HL-60/S4 (cell line): Measurements from ENCODE around the gene TRAM2.

Experiments
- in situ Hi-C: fragments of 300-500 bp; cut with MboI; formaldehyde crosslinking; loops from 2 replicates; pipeline ENCODE4 v1.14.3; 2022; ENCODE audit warnings: low sequenced_read_pairs

Gene TRAM2

GRCh38 chr6:52577022-52577777, at the start of gene TRAM2:
TSS of gene TRAM2 (minus strand) at chr6:52577060. CDS start at chr6:52576915, 145 bp downstream.
- in situ Hi-C loops = no loop called here

GRCh38 chr6:52622810-52623209, 46.0 kb upstream of the TRAM2 start:
- in situ Hi-C loops = no loop called here

GRCh38 chr6:52621631-52622030, 44.8 kb upstream of the TRAM2 start:
- in situ Hi-C loops = no loop called here

- in situ Hi-C loops = no loop called here
Measured at GRCh38 chr6:52620906-52621190, 44.0 kb upstream of the TRAM2 start.

GRCh38 chr6:52620055-52620905, 43.4 kb upstream of the TRAM2 start:
- in situ Hi-C loops = no loop called here

- in situ Hi-C loops = no loop called here
Measured at GRCh38 chr6:52617087-52617486, 40.2 kb upstream of the TRAM2 start.

- in situ Hi-C loops = no loop called here
Measured at GRCh38 chr6:52616059-52616690, 39.3 kb upstream of the TRAM2 start.

- in situ Hi-C loops = no loop called here
Measured at GRCh38 chr6:52612336-52613054, 35.6 kb upstream of the TRAM2 start.

GRCh38 chr6:52611833-52612232, 35.0 kb upstream of the TRAM2 start:
- in situ Hi-C loops = no loop called here

- in situ Hi-C loops = no loop called here
Measured at GRCh38 chr6:52610745-52611355, 34.0 kb upstream of the TRAM2 start.

GRCh38 chr6:52610011-52610410, 33.2 kb upstream of the TRAM2 start:
- in situ Hi-C loops = no loop called here

GRCh38 chr6:52605610-52606185, 28.8 kb upstream of the TRAM2 start:
- in situ Hi-C loops = no loop called here

GRCh38 chr6:52603000-52603795, 26.3 kb upstream of the TRAM2 start:
- in situ Hi-C loops = no loop called here

GRCh38 chr6:52598824-52599190, 21.9 kb upstream of the TRAM2 start:
- in situ Hi-C loops = no loop called here

- in situ Hi-C loops = no loop called here
Measured at GRCh38 chr6:52598123-52598823, 21.4 kb upstream of the TRAM2 start.

- in situ Hi-C loops = no loop called here
Measured at GRCh38 chr6:52597738-52598122, 20.9 kb upstream of the TRAM2 start.

- in situ Hi-C loops = no loop called here
Measured at GRCh38 chr6:52596371-52597028, 19.6 kb upstream of the TRAM2 start.

- in situ Hi-C loops = no loop called here
Measured at GRCh38 chr6:52595796-52596130, 18.9 kb upstream of the TRAM2 start.
